Measurements from ENCODE around the gene SGTB.

The SGTB gene, protein sequence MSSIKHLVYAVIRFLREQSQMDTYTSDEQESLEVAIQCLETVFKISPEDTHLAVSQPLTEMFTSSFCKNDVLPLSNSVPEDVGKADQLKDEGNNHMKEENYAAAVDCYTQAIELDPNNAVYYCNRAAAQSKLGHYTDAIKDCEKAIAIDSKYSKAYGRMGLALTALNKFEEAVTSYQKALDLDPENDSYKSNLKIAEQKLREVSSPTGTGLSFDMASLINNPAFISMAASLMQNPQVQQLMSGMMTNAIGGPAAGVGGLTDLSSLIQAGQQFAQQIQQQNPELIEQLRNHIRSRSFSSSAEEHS

GRCh38 chr5:65721720-65722574 lies at the start of gene SGTB, which contains the start of gene NLN:
SGTB (minus strand) TSS chr5:65722109; CDS start chr5:65720807, 1,302 bp downstream.
NLN (plus strand) TSS chr5:65722205; CDS start chr5:65722374, 169 bp downstream.
- peak; percentile 83 for DNase-seq (ENCODE audit: low spot score)

DNA sequence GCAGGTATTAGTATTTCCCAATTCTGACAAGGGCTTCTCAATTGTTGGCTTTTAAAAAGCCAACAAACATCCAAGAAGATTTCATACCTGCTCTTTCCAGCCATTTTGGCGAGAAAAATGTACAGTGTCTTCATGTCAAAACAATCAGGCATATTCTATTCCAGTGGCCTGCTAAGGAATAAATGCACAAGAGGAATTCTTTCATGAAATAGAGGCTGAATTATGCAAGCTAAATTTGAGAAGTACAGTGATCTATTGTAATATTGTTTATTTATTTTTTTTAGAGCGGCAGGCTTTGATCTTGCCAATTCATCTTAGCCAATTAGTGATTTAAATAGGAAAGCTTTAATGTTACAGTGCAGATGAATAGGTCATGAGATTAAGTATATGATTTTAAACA lies 49.4 kb upstream of the SGTB start:
- DNase-seq (ENCODE audit: low spot score) = no peak

GRCh38 chr5:65769539-65769938 lies 47.6 kb upstream of the SGTB start:
- no peak for DNase-seq (ENCODE audit: low spot score)

- DNase-seq (ENCODE audit: low spot score) = no peak
These were observed 46.9 kb upstream of the SGTB start for GRCh38 chr5:65768723-65769346.

DNA sequence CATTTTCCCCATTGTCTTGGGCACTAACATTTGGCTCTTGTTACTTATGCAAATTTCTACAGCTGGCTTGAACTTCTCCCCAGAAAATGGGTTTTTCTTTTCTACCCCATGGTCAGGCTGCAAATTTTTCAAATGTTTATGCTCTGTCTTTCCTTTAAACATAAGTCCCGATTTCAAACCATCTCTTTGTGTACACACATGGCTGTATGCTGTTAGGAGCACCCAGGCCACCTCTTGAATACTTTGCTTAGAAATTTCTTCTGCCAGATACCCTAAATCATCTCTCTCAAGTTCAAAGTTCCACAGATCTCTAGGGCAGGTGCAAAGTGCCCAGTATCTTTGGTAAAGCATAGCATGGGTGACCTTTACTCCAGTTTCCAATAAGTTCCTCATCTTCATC lies 45.7 kb upstream of the SGTB start:
- no peak for DNase-seq (ENCODE audit: low spot score)

DNA sequence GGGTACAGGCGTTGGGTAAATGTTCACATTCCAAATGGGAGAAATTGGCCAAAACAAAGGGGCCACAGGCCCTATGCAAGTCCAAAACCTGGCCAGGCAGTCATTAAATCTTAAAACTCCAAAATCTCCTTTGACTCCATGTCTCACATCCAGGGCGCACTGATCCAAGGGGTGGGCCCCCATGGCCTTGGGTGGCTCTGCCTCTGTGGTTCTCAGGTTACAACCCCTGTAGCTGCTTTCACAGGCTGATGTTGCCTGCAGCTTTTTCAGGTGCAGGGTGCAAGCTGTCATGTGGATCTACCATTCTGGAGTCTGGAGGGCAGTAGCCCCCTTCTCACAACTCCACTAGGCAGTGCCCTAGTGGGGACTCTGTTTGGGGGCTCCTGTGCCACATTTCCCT lies 44.9 kb upstream of the SGTB start:
- DNase-seq (ENCODE audit: low spot score) = no peak

GRCh38 chr5:65766175-65766574 lies 44.3 kb upstream of the SGTB start:
- DNase-seq (ENCODE audit: low spot score) = no peak

GRCh38 chr5:65765582-65765981 lies 43.7 kb upstream of the SGTB start:
- no peak for DNase-seq (ENCODE audit: low spot score)

GRCh38 chr5:65762234-65762633 lies 40.3 kb upstream of the SGTB start:
- DNase-seq (ENCODE audit: low spot score) = no peak

DNA sequence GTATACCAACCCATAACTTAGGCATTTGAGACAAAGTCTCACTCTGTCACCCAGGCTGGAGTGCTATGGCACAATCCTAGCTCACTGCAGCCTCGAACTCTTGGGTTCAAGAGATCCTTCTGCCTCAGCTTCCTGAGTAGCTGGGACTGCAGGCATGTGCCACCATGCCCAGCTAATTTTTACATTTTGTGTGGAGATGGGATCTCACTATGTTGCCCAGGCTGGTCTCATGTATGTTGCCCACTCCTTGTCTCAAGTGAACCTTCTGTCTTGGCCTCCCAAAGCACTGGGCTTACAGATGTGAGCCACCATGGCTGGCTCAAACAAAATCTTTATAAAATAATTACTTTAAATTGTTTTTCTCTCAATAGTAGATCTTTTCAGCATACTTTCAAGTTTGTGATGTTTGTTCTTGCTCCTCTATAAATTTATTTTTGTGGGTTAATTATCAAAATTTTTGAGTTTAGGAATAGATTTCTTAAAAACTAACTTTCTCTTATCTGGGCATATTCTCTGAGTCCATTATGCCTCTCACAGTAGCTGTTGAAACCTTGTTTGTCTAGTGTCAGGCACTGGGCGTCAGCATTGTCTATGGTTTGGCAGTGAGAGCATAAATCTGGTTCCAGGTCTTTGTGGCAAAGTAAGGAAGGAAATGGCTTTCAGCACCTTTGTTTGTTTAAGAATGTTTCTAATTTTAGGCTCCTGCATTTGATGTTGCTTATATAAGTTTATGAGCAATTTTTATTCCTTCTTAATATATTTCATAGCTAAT lies 38.8 kb upstream of the SGTB start:
- no peak for DNase-seq (ENCODE audit: low spot score)

DNA sequence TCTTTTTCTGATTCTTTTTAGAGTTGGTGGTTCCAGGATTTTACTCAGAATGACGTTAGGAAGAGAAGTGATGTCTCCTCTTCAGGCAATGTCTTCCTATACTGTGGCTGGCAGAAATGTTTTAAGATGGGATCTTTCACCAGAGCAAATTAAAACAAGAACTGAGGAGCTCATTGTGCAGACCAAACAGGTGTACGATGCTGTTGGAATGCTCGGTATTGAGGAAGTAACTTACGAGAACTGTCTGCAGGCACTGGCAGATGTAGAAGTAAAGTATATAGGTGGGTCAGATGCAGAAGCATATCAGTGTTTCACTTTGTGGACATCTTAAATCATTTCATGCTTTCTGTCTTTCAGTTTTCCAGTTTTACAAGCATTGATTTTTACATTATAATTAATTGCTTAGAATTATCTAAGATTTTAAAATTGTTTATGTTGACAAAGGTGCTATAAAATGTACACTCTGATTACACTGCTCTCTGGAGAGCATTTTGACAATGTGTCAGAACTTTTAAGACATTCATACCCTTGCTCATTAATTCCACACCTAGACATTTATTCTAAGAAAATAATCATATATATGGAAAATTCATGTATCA lies 36.7 kb upstream of the SGTB start:
- DNase-seq (ENCODE audit: low spot score) = no peak

GRCh38 chr5:65753189-65753588 lies 31.3 kb upstream of the SGTB start:
- no peak for DNase-seq (ENCODE audit: low spot score)

GRCh38 chr5:65750938-65751337 lies 29.0 kb upstream of the SGTB start:
- no peak for DNase-seq (ENCODE audit: low spot score)

GRCh38 chr5:65749956-65750355 lies 28.0 kb upstream of the SGTB start:
- DNase-seq (ENCODE audit: low spot score) = no peak

- DNase-seq (ENCODE audit: low spot score) = no peak
These were observed 27.4 kb upstream of the SGTB start for GRCh38 chr5:65749221-65749844.

- DNase-seq (ENCODE audit: low spot score) = peak; percentile 37
These were observed 20.8 kb upstream of the SGTB start for GRCh38 chr5:65742565-65743231.

DNA sequence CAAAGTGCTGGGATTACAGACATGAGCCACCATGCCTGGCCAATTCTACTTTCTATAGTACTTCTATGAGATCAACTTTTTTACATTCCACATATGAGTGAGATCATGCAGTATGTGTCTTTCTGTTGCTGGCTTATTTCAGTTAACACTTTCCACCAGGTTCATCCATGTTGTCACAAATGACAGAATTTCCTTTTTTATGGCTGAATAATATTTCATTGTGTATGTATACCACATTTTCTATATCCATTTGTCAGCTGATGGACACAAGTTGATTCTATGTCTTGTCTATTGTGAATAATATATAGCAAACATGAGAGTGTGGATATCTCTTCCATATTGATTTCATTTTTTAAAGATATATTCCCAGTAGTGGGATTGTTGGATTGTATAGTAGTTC lies 17.3 kb upstream of the SGTB start:
- no peak for DNase-seq (ENCODE audit: low spot score)

DNA sequence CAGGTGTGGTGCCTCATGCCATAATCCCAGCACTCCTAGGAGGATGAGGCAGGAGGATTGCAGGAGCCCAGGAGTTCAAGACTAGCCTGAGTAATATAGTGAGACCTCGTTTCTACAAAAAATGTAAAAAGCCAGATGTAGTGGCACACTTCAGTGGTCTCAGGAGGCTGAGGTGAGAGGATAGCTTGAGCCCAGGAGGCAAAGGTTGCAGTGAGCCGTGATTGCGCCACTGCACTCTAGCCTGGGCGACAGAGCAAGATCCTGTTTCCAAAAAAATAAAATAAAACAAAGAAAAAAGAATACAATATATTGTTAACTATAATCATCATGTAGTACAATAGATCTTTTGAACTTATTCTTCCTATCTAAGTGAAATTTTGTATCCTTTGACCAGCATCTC lies 16.4 kb upstream of the SGTB start:
- DNase-seq (ENCODE audit: low spot score) = no peak

- no peak for DNase-seq (ENCODE audit: low spot score)
These were observed 15.9 kb upstream of the SGTB start for GRCh38 chr5:65737842-65738241.

- no peak for DNase-seq (ENCODE audit: low spot score)
These were observed 14.1 kb upstream of the SGTB start for GRCh38 chr5:65736011-65736410.

GRCh38 chr5:65734921-65735320 lies 13.0 kb upstream of the SGTB start:
- no peak for DNase-seq (ENCODE audit: low spot score)
